H9 (cell line): ENCODE results near the gene KRT1. TPM values are rescaled to one million over a fixed set of nuclear protein-coding genes. Genes with fewer than 3 reads are reported as not detected.

ENCODE experiments used
- DNase-seq: peaks from one replicate; pipeline ENCODE4 v3.0.0-alpha.2; 2017
- H2AFZ ChIP-seq: one replicate; pipeline ENCODE4 v1.6.1; 2013; ENCODE audit warnings: mild to moderate bottlenecking, low read length, control low read depth, moderate library complexity
- H2AK5ac ChIP-seq: 2 replicates; pipeline ENCODE4 v1.6.1; 2013; ENCODE audit warnings: low read length, control low read depth, mixed read lengths; ENCODE audit not compliant: insufficient read length
- H2BK120ac ChIP-seq: one replicate; pipeline ENCODE4 v1.6.1; 2013; ENCODE audit warnings: low read depth, mild to moderate bottlenecking, low read length, control low read depth, inconsistent platforms; ENCODE audit not compliant: poor library complexity, severe bottlenecking
- H2BK12ac ChIP-seq: 2 replicates; pipeline ENCODE4 v1.6.1; 2013; ENCODE audit warnings: low read length, control low read depth, mixed read lengths, low read depth; ENCODE audit not compliant: insufficient read length
- H2BK15ac ChIP-seq: 2 replicates; pipeline ENCODE4 v1.6.1; 2013; ENCODE audit warnings: low read depth, low read length, control low read depth
- H2BK20ac ChIP-seq: one replicate; pipeline ENCODE4 v1.6.1; 2013; ENCODE audit warnings: low read depth, mild to moderate bottlenecking, low read length, control low read depth, inconsistent platforms; ENCODE audit not compliant: poor library complexity, severe bottlenecking
- H2BK5ac ChIP-seq: 2 replicates; pipeline ENCODE4 v1.6.1; 2013; ENCODE audit warnings: low read length, control low read depth, mixed read lengths; ENCODE audit not compliant: insufficient read length
- H3K14ac ChIP-seq: 2 replicates; pipeline ENCODE4 v1.6.1; 2013; ENCODE audit warnings: low read length, control low read depth; ENCODE audit not compliant: insufficient read depth
- H3K18ac ChIP-seq: 2 replicates; pipeline ENCODE4 v1.6.1; 2013; ENCODE audit warnings: low read depth, mild to moderate bottlenecking, mixed read lengths, low read length, control low read depth; ENCODE audit not compliant: insufficient read length
- H3K23ac ChIP-seq: 2 replicates; pipeline ENCODE4 v1.6.1; 2013; ENCODE audit warnings: low read length, control low read depth, mixed read lengths, low read depth; ENCODE audit not compliant: insufficient read length
- H3K23me2 ChIP-seq: 2 replicates; pipeline ENCODE4 v1.6.1; 2013; ENCODE audit warnings: low read depth, mild to moderate bottlenecking, mixed read lengths, low read length, control low read depth; ENCODE audit not compliant: insufficient read length, poor library complexity, severe bottlenecking
- H3K27ac ChIP-seq: 2 replicates; pipeline ENCODE4 v1.5.1; 2013; ENCODE audit warnings: low read length, control low read depth, mixed read lengths, low read depth; ENCODE audit not compliant: insufficient read length
- H3K27me3 ChIP-seq: 2 replicates; pipeline ENCODE4 v1.6.1; 2013; ENCODE audit warnings: low read length, control low read depth, inconsistent platforms; ENCODE audit not compliant: insufficient read depth
- H3K4ac ChIP-seq: 2 replicates; pipeline ENCODE4 v1.6.1; 2013; ENCODE audit warnings: low read depth, mild to moderate bottlenecking, control low read depth, inconsistent platforms, low read length, moderate library complexity
- H3K4me1 ChIP-seq: 2 replicates; pipeline ENCODE4 v1.6.1; 2013; ENCODE audit warnings: low read length, control low read depth, inconsistent platforms; ENCODE audit not compliant: insufficient read depth
- H3K4me2 ChIP-seq: 2 replicates; pipeline ENCODE4 v1.6.1; 2013; ENCODE audit warnings: low read length, control low read depth, mixed read lengths; ENCODE audit not compliant: insufficient read length, insufficient read depth
- H3K56ac ChIP-seq: 2 replicates; pipeline ENCODE4 v1.6.1; 2013; ENCODE audit warnings: low read depth, mild to moderate bottlenecking, mixed read lengths, low read length, control low read depth; ENCODE audit not compliant: insufficient read length
- H3K79me1 ChIP-seq: 2 replicates; pipeline ENCODE4 v1.6.1; 2013; ENCODE audit warnings: low read depth, mild to moderate bottlenecking, moderate library complexity, low read length, control low read depth, inconsistent platforms; ENCODE audit not compliant: insufficient read depth, poor library complexity, severe bottlenecking
- H3K79me2 ChIP-seq: 2 replicates; pipeline ENCODE4 v1.6.1; 2013; ENCODE audit warnings: low read length, control low read depth, inconsistent platforms; ENCODE audit not compliant: insufficient read depth
- H3K9ac ChIP-seq: 2 replicates; pipeline ENCODE4 v1.6.1; 2013; ENCODE audit warnings: low read length, control low read depth, mixed read lengths; ENCODE audit not compliant: insufficient read length; ENCODE audit errors: extremely low read depth
- H3K9me3 ChIP-seq: one replicate; pipeline ENCODE4 v1.6.1; 2013; ENCODE audit warnings: low read depth, low read length, inconsistent platforms; ENCODE audit not compliant: control insufficient read depth
- H3T11ph ChIP-seq: one replicate; pipeline ENCODE4 v1.6.1; 2013; ENCODE audit warnings: mild to moderate bottlenecking, low read length, control low read depth, inconsistent platforms
- H4K20me1 ChIP-seq: one replicate; pipeline ENCODE4 v1.6.1; 2013; ENCODE audit not compliant: control insufficient read depth, insufficient read length, insufficient read depth
- H4K5ac ChIP-seq: 2 replicates; pipeline ENCODE4 v1.6.1; 2013; ENCODE audit warnings: low read depth, mild to moderate bottlenecking, mixed read lengths, low read length, control low read depth; ENCODE audit not compliant: insufficient read length
- H4K8ac ChIP-seq: replicated peaks from 2 replicates; pipeline ENCODE4 v1.6.1; 2013; ENCODE audit warnings: low read length, control low read depth, mixed read lengths, low read depth; ENCODE audit not compliant: insufficient read length
- H4K91ac ChIP-seq: 2 replicates; pipeline ENCODE4 v1.6.1; 2013; ENCODE audit warnings: low read depth, mild to moderate bottlenecking, moderate library complexity, mixed read lengths, low read length, control low read depth; ENCODE audit not compliant: insufficient read length
- H3K27ac Mint-ChIP-seq, 3 experiments: 2 replicates in 2 of 3; 3 replicates in 1 of 3; pipeline ENCODE4 v1.8.0; 2020 to 2021; ENCODE audit warnings: mixed read lengths in 3 of 3, mild to moderate bottlenecking in 1 of 3, moderate library complexity in 1 of 3
- H3K27me3 Mint-ChIP-seq: 2 replicates; pipeline ENCODE4 v1.8.0; 2021; ENCODE audit warnings: low read depth, mild to moderate bottlenecking, moderate library complexity, mixed read lengths
- H3K36me3 Mint-ChIP-seq, 3 experiments: 2 replicates in 2 of 3; 3 replicates in 1 of 3; pipeline ENCODE4 v1.8.0; 2020 to 2021; ENCODE audit warnings: low read depth in 3 of 3, mixed read lengths in 3 of 3; ENCODE audit not compliant: insufficient read depth in 1 of 3
- H3K4me1 Mint-ChIP-seq, 2 experiments: 2 replicates each; pipeline ENCODE4 v1.8.0; 2020; ENCODE audit warnings: mixed read lengths in 2 of 2
- H3K4me3 Mint-ChIP-seq, 2 experiments: 2 replicates in 1 of 2; 3 replicates in 1 of 2; pipeline ENCODE4 v1.8.0; 2020 to 2021; ENCODE audit warnings: mild to moderate bottlenecking in 2 of 2, mixed read lengths in 2 of 2, moderate library complexity in 1 of 2
- H3K9me3 Mint-ChIP-seq, 2 experiments: 2 replicates in 1 of 2; 3 replicates in 1 of 2; pipeline ENCODE4 v1.8.0; 2020; ENCODE audit warnings: mild to moderate bottlenecking in 2 of 2, mixed read lengths in 2 of 2, moderate library complexity in 1 of 2
- CTCF ChIP-seq: fragments of 200-600 bp; sonication (generic); conservative IDR thresholded peaks from 3 replicates; pipeline ENCODE4 v1.8.0; 2021; ENCODE audit warnings: antibody characterized with exemption, mild to moderate bottlenecking
- WGBS: extraction: QIAGEN DNeasy Blood & Tissue Kit; methylation state at CpG from one replicate; pipeline ENCODE4 v1.1.7; 2013; ENCODE audit warnings: missing lambda C conversion rate, low lambda C conversion rate, mixed read lengths; ENCODE audit not compliant: insufficient read length; ENCODE audit errors: extremely low coverage; 5-methylcytosine and 5-hydroxymethylcytosine counted together
- total RNA-seq: library from RNA; stranded (reverse); gene quantifications from 2 replicates; pipeline ENCODE4 v1.2.1, GENCODE V29; 2021

The KRT1 gene
- total RNA-seq, 1 experiment from 2014 or later = not detected

GRCh38 chr12:52687497-52688385 lies 7.5 kb upstream of the KRT1 start:
- Histone ChIP-seq H3K4me2 (no peak overlapping the region), H3K4me1 (peaks cover 3% of the 10 kb centered on the region; the same call in 1 of the 2 replicates), H3K56ac (no peak overlapping the region), H3K79me1 (no peaks in the 10 kb centered on the region), H3K9me3 (no peaks in the 10 kb centered on the region), H3K79me2 (no peaks in the 10 kb centered on the region), H3K27ac (no peak overlapping the region), H3K14ac (no peak overlapping the region), H2BK5ac (no peak overlapping the region), H3T11ph (no peak overlapping the region), H2BK15ac (no peak overlapping the region), H2AK5ac (no peak overlapping the region), H2AFZ (no peak overlapping the region), H2BK20ac (no peak overlapping the region), H2BK12ac (no peak overlapping the region), H4K20me1 (peaks cover 2% of the 10 kb centered on the region), H4K8ac (no peak overlapping the region), H3K27me3 (no peaks in the 10 kb centered on the region; the same call in 1 of the 2 replicates), H3K23ac (no peak overlapping the region), H3K4ac (no peak overlapping the region), H4K5ac (no peak overlapping the region), H3K9ac (no peak overlapping the region), H2BK120ac (no peak overlapping the region), H4K91ac (no peak overlapping the region), H3K18ac (no peak overlapping the region), H3K23me2 (peaks cover 9% of the 10 kb centered on the region)
- Mint-ChIP-seq H3K4me3 (no peak overlapping the region), H3K9me3 (no peaks in the 10 kb centered on the region), H3K27me3 (peaks cover 78% of the 10 kb centered on the region), H3K27ac (0 out of 7 replicates have a peak overlapping the region, but pooled peaks of 1 of the 3 experiments have one; percentile 1), H3K36me3 (no peaks in the 10 kb centered on the region), H3K4me1 (peaks cover 10 to 20% of the 10 kb centered on the region in 2 experiments)
- TF ChIP-seq CTCF = no peak
- no peak for DNase-seq
- whole genome bisulfite sequencing = no CpG with 5 or more reads among the region's 8 CpGs
